B cell (primary cell): ENCODE data around the gene CEND1.

ENCODE experiments used
- EZH2 ChIP-seq: IDR thresholded peaks from 2 replicates; pipeline ENCODE4 v1.6.1; 2012; ENCODE audit warnings: borderline replicate concordance, low read depth, mild to moderate bottlenecking, moderate library complexity, low read length; ENCODE audit not compliant: insufficient read depth, poor library complexity, severe bottlenecking
- TF ChIP-seq, protein P1 (sequence below): fragments of 200-600 bp; IDR thresholded peaks from one replicate; pipeline ENCODE4 v1.8.0; 2022; ENCODE audit warnings: antibody characterized with exemption, mild to moderate bottlenecking

DNA sequence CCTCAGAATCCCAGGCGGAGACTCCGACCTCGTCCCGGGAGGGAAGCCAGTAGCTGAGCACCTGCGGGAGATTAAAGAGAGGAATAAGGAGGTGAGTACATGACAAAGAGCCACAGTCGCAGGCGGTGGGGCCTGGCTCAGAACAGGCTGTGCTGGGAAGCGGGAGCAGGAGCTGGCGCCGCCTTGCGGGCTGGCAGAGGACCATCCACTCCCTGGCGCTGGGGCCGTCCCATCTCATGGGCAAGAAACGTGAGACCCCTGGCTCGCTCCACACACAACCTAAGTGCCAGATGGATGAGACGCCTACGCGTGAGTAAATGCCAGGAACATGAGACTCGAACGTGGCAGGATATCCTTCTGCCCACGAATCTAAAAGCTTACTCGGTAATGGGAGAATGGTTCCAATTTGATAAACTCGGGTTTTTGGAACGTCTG is 6.3 kb downstream of the CEND1 start:
- TF ChIP-seq, protein P1, sequence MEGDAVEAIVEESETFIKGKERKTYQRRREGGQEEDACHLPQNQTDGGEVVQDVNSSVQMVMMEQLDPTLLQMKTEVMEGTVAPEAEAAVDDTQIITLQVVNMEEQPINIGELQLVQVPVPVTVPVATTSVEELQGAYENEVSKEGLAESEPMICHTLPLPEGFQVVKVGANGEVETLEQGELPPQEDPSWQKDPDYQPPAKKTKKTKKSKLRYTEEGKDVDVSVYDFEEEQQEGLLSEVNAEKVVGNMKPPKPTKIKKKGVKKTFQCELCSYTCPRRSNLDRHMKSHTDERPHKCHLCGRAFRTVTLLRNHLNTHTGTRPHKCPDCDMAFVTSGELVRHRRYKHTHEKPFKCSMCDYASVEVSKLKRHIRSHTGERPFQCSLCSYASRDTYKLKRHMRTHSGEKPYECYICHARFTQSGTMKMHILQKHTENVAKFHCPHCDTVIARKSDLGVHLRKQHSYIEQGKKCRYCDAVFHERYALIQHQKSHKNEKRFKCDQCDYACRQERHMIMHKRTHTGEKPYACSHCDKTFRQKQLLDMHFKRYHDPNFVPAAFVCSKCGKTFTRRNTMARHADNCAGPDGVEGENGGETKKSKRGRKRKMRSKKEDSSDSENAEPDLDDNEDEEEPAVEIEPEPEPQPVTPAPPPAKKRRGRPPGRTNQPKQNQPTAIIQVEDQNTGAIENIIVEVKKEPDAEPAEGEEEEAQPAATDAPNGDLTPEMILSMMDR: peak; percentile 36
- no peak for TF ChIP-seq EZH2
